ENCODE results near the gene HTD2.

- TF ChIP-seq EZH2 (IDR thresholded peaks at IDR 0.05; ENCODE audit: insufficient read depth, poor library complexity, severe bottlenecking), result no peak
- TF ChIP-seq EZH2phosphoT487 (IDR thresholded peaks at IDR 0.05; ENCODE audit: insufficient read depth, low read depth), result no peak
Measured at GRCh38 chr3:58352626-58353025, 46.3 kb downstream of the HTD2 start.
